Thyroid gland (tissue), 4 donors: Measurements from ENCODE around the gene PCDH15.

Experiments used
- POLR2A ChIP-seq, 2 donors: fragments of 450-650 bp; IDR thresholded peaks; one replicate each; pipeline ENCODE4 v1.6.1; 2017; ENCODE audit warnings: antibody characterized with exemption in 2 of 2, mild to moderate bottlenecking in 2 of 2, moderate library complexity in 1 of 2
- TF ChIP-seq, protein P1 (sequence below), 6 experiments: fragments of 200-600 bp in 3 of 6; fragments of 450-650 bp in 3 of 6; sonication (generic) in 3 of 6; IDR thresholded peaks; one replicate each; pipeline ENCODE4 v1.5.1; 2016 to 2019; ENCODE audit warnings: antibody characterized with exemption in 6 of 6, mild to moderate bottlenecking in 2 of 6, inconsistent platforms in 1 of 6, moderate library complexity in 1 of 6

DNA sequence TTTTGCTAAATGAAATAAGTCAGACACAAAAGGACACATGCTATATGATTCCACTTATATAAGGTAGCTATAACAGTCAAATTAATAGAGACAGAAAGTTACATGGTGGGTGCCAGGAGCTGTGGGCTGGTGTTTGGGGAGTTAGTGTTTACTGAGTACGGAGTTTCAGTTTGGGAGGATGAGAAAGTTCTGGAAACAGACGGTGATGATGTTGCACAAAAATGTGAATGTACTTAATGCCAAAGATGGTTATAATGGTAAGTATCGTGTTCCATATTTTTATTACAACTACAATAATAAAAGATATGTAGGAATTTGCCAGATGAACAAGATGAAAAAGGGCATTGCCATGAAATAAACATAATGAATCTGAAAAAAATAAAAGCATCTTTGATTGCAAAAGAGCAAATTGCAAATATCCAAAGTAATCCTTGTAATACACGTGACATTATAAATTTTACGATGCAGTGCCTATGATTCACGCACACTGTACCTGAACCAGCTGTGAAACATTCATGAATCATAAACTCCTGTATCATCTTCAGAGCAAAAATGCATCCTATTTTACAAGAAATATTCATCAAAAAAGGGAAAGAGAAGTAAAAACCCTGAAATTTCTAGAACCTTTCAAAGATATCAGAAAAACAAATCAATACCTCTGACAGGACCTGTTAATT is 676.7 kb downstream of the PCDH15 start:
- TF ChIP-seq, protein P1, sequence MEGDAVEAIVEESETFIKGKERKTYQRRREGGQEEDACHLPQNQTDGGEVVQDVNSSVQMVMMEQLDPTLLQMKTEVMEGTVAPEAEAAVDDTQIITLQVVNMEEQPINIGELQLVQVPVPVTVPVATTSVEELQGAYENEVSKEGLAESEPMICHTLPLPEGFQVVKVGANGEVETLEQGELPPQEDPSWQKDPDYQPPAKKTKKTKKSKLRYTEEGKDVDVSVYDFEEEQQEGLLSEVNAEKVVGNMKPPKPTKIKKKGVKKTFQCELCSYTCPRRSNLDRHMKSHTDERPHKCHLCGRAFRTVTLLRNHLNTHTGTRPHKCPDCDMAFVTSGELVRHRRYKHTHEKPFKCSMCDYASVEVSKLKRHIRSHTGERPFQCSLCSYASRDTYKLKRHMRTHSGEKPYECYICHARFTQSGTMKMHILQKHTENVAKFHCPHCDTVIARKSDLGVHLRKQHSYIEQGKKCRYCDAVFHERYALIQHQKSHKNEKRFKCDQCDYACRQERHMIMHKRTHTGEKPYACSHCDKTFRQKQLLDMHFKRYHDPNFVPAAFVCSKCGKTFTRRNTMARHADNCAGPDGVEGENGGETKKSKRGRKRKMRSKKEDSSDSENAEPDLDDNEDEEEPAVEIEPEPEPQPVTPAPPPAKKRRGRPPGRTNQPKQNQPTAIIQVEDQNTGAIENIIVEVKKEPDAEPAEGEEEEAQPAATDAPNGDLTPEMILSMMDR (IDR thresholded peaks at IDR 0.05) = no peak
- no peak for TF ChIP-seq POLR2A (IDR thresholded peaks at IDR 0.05)
